Epidermal melanocyte (primary cell): ENCODE measurements around the gene CHCHD3.

Experiments
- DNase-seq: peaks from one replicate; pipeline ENCODE4 v3.0.0; 2011; ENCODE audit warnings: low spot score; ENCODE audit not compliant: insufficient read length

Gene CHCHD3

DNA sequence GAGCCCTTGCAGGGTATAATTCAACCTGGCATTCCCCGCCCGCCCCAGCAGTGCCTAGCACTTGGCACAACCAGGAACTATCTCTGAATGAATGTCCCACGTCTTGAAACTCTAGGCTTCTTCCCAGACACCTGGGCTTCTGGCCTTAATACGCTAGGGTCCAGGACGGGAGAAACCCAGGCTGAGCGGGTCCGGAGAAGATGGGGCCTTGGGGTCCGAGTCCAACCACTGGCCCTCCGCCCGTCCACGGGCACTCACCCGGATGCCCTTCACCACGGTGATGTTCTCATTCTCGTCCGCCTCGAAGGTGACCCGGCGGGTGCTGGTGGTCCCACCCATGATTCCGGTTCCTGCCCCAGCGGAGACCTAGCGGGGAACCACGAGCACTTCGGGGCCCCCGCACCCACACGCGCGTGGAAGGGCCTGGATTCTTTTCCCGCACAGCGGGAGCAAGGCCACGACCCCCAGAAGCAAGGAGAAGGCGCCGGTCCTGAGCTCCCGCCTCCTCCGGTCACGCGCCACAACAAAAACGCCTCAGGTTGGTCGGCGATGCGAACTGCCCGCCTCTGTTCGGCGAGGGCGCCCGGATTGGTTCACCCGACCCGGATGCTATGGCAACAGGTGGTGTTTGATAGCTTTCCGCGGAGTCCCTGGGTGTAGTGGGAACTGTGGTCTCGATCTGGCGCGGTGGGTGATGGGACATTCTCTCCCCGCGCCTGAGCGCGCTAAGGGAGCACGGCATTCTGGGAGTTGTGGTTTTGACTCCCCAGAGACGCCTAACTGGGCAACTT, at the start of gene CHCHD3:
TSS of gene CHCHD3 (minus strand) at position 492 of the 791 bp plus-strand sequence. CDS start at position 339, 153 bp downstream.
- DNase-seq = peak; percentile 95

DNA sequence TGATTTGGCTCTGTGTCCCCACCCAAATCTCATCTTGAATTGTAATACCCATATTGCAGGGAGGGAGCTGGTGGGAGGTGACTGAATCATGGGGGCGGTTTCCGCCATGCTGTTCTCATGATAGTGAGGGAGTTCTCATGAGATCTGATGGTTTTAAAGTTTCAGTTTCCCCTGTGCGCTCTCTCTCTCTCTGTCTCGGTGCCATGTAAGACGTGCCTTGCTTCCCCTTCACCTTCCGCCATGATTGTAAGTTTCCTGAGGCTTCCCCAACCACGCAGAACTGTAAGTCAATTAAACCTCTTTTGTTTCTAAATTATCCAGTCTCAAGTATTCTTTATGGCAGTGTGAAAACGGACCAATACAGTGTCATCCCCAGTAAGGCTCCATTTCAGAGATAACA, 48.3 kb upstream of the CHCHD3 start:
- DNase-seq = no peak

DNA sequence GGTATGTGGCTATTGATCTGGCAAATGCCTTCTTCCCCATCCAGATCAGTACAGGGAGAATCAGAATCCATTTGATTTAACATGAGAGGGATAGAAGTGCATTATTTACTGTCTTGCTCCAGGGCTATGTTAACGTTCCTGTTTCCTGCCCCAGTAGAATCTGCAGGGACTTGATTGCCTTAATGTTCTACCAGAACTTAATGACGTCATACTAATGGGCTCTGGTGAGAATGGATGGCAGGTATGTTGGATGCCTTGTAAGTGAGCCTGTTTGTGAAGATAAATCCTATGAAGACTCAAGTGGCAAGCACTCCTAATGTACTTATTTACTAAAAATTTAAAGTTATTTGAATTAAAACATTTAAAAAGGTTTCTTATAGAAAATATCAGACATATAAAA, 44.5 kb upstream of the CHCHD3 start:
- no peak for DNase-seq

DNA sequence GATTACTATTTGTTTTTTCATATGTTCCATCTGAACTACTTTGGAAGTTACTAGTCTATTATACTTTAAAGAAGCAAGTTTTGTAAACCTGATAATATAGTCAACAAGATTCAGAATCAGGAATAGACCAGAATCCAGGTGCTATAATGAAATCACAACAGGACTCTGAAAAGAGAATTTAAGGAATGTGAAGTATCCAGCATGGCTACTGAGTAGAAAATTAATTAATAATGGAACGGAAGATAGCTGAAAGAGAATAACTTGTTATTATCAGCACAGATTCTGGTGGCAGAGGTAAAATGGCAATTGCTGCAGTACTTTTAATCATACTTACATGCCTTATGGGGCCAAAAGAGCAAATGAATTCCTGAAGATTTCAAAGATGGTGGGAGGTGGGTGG, 43.1 kb upstream of the CHCHD3 start:
- DNase-seq = no peak

DNA sequence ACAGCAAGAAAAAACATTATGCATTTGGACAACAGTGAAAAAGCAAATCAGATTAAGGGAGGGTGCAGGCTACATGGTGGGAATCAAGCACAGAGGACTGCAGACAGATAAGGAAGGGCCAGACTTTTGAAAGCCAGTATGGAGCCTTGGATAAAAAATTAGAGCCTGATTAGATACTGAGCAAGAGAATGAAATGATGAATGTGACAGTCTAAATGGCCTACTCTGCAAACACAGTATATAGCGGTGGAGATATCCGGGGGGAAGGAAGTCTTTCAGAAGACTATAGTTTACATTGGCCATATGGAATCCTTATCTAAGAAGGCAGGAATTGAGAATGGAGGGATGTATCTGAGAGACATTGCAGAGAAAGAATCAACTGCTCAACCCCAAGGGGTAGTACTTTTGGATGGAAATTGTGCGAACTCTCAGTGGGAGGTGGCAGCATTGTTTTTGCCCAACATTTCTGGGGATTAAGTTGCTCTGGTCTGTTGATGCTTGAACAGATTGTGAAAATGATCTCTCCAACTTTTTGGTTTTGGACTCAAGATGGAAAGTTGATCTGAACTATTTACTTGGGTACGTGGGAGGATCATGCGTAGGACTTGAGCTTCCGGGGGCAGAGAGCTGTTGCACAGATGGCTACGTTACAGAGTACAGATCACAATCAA, 39.4 kb upstream of the CHCHD3 start:
- DNase-seq = no peak

DNA sequence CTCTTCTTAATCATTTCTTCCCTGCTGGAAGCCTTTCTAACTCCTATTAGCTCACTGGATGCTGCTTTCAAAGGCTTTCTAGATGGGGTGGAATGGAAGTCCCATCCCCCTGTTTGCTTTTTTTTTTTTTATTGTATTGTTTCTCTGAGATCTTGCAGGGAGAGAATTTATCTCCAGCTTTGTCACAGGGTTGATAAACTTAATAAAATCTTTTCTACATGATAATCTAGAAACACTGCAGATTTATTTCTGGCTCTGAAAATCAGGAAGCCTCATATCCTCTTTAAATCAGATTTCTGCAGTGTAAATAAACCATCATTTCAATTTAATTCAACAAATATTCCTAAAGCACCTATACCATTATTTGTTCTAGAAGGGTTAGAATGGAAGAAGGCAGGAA, 37.2 kb upstream of the CHCHD3 start:
- no peak for DNase-seq

DNA sequence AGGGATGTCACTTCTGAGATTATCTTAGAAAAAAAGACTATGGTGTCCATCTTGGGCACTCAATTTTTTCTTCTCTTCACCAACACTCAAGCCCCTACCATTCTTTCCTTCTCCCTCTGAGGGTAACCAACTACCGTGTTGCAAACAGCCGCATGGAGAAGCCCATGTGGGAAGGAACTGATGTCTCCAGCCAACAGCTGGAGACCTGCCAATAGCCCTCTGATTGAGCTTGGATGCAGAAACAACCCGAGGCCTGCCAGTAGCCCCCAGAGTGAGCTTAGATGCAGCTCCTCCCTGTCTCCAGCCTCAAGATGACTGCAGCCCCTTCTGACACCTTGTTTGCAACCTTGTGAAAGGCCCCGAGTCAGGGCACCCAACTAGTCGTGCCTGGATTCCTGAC, 36.4 kb upstream of the CHCHD3 start:
- DNase-seq = no peak

DNA sequence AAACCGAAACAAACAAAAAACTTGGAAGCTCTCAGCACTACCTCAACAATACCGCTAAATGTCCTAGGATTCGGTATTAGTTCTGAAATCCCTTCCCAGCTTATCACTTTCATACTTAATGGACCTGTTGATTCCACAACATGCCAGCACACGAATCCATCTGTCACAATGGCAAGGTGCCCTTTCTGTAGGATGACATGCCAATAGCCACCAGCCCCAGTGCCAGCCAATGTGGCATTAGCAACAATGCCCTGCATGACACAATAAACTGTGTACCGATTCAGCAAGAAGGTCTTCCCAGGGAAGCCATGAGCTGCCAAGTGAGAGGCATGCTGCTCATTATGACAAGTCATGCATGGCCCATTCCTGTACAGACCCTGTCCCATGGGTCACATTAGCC, 35.6 kb upstream of the CHCHD3 start:
- DNase-seq = no peak

DNA sequence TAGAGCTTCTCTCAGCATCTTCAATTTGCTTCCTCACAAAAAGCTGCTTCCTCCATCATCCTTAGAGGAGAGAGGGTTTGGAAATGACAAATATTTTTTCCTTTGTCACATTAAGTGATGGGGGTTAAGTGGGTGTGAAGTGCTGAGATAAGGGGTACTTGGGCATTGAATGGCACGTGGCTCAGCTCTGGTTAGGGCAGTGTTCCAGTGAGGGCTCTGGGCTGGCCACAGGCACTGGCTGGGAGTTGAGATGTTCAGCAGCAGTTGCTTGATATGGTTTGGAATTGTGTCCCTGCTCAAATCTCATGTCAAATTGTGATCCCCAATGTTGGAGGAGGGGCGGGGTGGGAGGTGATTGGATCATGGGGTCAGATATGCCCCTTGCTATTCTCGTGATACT, 33.7 kb upstream of the CHCHD3 start:
- DNase-seq = no peak

DNA sequence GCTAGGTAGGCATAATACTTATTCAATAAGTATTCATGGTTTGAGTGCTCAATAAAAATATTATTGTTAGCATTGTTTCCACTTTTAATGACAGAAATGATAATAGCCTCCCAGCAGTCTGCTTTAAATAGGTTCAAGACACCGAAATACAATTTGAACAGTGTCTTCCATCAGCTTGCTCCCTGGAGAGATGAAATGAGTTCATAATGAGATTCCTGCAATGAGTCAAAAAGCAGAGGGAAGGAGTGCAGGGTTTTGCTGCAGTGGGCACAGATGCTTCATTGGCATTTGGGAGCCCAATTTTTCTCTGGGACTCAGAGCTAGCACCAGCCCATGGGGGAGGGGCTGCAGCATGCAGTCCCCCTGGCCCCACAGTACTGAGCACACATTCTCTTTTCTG, 32.6 kb upstream of the CHCHD3 start:
- DNase-seq = no peak

DNA sequence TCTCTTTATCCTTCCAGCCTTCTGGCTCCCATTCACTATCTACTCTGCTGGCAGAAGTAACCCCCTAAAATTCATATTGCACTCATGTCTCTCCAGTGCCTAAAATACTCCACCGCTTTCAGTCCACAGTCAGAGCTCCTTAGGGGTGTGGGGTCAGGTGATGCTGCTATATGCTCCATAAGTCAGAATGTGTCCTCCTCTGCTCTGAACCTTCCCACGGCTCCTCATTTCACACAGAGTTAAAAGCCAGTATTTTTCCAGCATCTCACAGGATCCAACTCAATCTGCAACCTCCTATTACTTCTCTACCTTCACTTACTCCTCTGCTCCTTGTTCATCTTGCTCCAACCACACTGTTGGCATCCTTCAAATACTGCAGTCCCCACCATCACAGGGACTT, 31.1 kb upstream of the CHCHD3 start:
- DNase-seq = no peak

DNA sequence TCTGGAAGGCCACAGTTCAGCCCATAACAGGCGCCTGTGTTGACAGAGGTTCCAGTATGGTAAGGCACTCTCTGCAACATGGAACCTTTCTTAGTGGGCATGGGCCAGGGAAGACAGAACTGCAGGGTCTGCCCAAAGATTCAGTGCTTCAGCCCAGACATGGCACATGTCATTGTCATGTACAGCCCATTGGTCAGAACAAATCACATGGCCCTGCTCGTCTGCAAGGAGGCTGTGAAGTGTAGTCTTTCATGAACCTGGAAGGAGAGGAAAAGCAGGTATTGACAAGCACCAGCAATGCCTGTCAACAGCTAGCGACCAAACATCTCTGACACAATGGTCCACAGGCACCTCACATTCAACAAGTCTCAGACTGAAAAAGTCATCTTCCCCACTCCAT, 30.4 kb upstream of the CHCHD3 start:
- no peak for DNase-seq

DNA sequence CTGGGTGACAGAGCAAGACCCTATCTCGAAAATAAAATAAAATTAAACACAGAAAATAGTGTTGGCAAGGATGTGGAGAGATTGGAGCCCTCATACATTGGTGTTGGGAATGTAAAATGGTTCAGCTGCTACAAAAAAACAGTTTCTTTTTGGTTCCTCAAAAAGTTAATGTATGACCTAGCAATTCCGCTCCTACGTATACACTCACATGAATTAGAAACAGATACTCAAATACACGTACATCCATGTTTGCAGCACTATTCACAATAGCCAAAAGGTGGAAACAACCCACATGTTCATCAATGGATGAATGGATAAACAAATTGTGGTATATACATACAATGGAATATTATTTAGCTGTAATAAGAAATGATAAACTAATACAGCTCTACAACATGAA, 28.4 kb upstream of the CHCHD3 start:
- DNase-seq = no peak

DNA sequence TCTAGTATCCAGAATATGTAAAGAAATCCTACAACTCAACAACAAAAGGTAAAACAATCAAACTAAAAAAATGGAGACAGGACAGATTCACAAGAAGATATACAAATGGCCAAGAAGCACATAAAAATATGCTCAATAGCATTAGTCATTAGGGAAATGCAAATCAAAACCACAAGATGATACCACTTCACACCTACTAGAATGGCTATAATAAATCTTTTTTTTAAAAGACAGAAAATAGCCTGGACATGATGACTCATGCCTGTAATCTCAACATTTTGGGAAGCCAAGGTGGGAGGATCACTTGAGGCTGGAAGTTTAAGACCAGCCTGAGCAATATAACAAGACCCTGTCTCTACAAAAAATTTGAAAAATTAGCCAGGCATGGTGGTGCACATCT, 27.9 kb upstream of the CHCHD3 start:
- DNase-seq = no peak

DNA sequence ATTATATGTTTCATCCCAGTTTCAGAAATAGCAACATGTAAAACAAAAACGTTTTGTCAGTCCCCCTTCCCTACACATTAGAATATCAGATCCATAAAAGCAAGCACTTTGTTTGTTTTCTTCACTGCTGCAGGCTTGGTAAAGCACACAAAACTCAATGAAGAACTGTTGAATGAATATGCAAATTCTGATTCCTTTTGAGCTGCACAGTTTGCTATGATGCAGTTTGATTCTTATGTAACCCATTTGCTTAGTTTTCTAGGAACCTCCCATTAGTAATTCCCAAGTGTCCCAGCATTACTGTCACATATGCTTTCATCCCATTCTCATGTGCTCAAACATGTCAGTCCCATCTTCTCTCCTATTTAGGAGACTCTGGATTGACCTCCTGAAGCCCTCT, 26.1 kb upstream of the CHCHD3 start:
- no peak for DNase-seq

DNA sequence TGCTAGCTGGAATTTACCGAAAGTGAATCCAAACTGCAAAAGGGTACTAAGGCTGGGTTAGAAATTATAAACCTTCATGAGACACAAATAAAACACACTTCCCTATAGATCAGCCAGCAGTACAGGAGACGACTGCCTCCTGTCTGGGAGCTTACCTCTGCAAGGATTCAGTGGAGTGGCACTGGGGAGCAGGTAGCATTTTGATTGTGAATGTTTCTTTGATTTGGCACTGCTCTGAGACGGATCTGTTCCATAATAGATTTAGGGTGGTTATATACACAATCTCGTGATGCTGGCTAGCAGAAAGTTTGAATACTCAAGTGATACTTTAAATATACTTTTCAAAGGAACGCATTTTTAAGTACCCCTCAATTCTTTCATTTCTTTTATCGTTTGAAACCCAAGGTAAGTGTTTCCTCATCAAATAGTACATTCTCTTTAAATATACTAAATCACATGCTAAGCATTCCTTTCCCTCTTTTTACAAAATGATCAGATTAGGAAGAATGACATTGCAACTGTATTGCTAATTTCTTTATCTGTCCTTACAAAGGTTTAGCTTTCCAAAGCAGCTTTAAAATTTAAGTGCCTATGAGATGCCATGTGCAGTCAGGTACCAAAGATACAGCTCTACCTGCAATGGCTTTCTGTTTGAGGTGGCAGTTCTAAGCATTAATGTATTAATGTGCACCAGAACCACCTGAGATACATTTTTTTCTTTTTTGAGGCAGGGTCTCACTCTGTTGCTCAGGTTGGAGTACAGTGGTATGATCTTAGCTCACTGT, 20.6 kb upstream of the CHCHD3 start:
- no peak for DNase-seq

DNA sequence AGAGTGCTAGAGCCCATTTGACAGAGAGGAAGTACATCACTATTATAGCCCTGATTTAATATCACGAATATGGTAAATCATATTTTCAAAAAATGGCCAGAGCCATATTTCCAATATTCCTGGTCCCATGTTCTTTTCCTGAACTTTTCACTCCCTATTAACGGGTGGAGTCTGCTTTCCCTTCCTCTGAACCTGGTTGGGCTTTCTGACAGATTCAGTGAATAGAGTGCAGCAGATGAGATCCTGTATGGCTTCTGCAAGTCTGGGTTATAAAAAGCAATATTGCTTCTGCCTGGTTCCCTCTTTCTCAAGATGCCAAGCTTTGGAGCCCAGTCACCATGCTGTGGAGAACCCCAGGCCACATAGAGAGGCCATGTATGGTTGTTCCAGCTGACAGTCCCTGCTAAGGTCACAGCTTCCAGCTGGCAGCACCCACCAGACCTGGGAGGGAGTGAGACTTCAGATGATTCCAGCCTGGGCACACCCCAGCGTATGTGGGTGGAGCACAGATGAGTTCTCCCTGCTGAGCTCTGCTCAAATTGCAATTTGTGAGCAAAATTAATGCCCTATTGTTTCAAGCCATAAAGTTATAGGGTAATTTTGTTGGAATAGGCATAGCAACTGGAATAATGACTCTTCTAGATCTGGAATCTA, 17.9 kb upstream of the CHCHD3 start:
- no peak for DNase-seq

DNA sequence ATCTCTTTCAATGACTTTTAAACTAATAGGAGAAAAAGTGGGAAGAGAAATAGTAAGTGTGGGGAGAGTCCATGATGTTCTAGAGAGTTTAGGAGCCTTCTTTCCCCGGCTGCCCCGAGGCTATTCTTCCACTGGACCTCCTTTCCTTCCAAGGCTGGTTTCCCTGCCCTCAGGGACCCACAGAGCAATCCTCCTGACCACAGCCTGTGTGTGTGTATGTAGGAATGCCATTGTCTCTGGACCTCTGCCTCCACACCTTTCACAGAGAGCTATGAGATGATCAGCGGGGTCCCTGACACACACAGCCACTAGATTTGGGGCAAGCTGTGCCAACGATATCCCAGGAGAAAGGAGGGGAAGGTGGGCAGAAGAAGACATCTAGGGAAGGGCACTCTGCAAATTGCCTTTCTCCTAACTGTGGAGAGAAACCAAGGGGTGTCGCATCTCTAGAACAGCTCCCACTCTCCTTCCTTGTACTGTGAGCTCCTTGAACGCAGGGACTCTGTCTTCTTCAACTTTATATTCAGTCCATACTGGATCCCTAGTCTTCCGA, 13.3 kb upstream of the CHCHD3 start:
- no peak for DNase-seq

DNA sequence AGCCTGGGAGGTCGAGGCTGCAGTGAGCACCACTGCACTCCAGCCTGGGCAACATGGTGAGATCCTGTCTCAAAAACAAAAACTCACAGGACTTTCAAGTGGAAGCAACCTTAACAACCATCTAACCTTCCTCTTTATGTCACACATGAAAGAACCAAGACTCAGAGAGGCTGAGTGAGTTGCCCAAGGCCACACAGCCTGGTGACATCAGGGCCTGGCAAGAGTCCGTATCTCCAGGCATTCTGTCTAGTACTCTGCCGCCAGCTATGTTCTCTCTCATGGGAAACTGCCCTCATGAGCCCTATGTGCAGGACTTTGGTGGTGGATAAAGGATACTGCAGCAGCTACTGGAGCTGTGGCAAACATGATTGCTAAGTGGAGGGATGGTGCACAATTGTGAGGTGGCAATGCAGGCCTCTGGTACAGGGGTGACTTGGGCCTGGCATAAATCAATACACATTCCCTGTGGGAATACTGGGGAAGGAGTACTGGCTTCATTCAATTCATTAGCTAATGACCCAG, 10.1 kb upstream of the CHCHD3 start:
- no peak for DNase-seq

DNA sequence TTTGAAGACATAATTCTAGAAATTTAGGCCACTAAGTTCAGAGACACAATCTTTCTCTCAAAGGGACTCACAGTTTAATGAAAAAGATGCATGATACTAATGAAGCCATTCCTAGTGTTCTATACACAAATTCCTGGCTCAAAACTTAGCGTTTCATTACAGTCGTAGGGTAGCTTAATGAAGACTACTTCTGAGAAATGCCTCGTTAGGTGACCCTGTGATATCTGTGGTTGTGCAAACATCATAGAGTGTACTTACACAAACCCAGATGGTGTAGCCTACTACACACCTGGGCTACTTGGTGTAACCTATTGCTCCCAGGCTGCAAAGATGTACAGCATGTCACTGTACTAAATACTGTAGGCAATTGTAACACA, 488 bp upstream of the CHCHD3 start:
- DNase-seq = no peak

DNA sequence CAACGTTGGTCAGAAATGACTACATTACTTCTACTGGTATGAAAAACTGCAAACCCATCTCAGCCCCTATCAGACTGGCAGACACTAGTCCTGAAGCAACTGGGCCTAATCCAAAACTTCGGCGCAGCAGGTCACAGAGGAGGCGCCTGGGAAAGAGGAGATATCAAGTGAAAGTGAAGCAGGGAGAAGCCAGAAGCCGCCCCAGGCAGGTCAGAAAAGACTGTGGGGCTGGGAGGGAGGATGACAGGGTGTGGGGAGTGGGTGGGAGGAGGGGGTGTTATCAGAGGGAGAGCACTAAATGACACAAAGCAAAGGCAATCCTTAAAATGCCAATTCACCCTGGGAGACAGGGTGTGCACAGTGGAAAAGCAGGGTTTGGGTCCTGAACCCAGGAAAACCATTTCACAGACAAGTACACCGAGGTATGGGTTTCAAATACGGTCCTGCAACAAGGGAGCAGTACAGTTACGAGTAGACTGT, 731 bp downstream of the CHCHD3 start:
- DNase-seq = no peak
